Measurements from ENCODE around the gene CD8B. TPM values are rescaled to one million over a fixed set of nuclear protein-coding genes. Genes with fewer than 3 reads are reported as not detected.
A peak's percentile ranks its signal among the peaks of the same experiment; 100 is the strongest.
"Not testable (repeated sequence)": the region's sequence is repeated elsewhere in the genome, so short reads cannot be mapped to it uniquely, and the experiment has no call there.

CD8B gene
- total RNA-seq, 1 experiment from 2014 or later: not detected

DNA sequence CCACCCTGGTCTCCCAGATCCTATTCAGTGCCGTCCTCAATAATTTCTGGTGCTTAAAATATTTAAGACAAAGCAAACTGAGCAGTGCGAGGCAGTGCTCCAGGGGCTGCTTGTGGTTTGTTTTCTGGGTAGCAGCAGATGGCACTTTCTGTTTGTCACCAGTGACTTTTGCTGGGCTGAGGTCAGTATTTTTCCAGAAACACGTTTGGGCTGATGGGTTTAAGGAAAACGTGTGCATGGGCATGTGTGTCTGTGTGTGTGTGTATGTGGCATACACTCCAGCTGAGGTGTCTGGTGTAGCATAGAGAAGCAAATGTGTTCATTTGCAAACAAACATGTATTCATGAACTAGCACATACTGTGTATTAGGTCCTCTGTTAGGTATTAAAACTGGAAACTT is 10.1 kb downstream of the CD8B start:
- DNase-seq (ENCODE audit: low spot score); H3K9me3 ChIP-seq (ENCODE audit: low read depth, low read length, poor library complexity, severe bottlenecking); H3K36me3 ChIP-seq (ENCODE audit: insufficient read depth, low read length, poor library complexity, severe bottlenecking); BruUV-seq (replicated peaks); H3K27ac ChIP-seq (ENCODE audit: low read depth, low read length, poor library complexity, severe bottlenecking); H3K4me3 ChIP-seq (ENCODE audit: low read depth, low read length, poor library complexity, severe bottlenecking); POLR2A ChIA-PET (ENCODE audit: low non-redundant PET); H3K4me1 ChIP-seq (ENCODE audit: insufficient read depth, low read length, poor library complexity, severe bottlenecking); CTCF ChIA-PET; H3K27me3 ChIP-seq (replicated peaks; ENCODE audit: insufficient read depth, low read depth, low read length, poor library complexity); intact Hi-C loops (cut with micrococcal nuclease; ENCODE audit: unreplicated experiment): not testable (repeated sequence)

DNA sequence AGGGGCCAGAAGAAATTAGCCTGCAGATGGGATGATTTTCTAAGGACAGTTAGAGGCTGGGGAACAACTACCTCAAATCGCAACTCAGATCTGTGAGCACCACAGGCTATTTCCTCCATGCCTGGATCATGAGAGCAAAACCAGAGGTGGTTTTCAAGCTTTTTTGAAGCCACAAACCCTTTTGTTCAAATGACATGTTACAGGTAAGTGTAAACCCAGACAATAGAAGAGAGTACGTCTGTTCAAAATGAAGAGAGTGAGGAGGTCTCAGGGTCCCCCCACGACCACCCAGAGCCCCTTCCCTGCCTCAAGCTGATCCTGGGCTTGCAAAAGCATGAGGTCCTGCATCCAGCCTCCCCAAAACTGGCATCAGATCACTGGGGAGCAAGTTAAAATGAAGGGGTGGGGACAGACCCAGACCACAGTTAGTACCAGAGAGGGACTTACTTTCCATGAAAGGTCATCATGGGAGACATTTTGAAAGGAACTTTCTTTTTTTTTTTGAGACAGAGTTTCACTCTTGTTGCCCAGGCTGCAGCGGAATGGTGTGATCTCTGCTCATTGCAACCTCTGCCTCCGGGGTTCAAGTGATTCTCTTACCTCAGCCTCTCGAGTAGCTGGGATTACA is 19.0 kb downstream of the CD8B start:
- BruUV-seq (replicated peaks); intact Hi-C loops (cut with micrococcal nuclease; ENCODE audit: unreplicated experiment); POLR2A ChIA-PET (ENCODE audit: low non-redundant PET); H3K4me3 ChIP-seq (ENCODE audit: low read depth, low read length, poor library complexity, severe bottlenecking); H3K27me3 ChIP-seq (replicated peaks; ENCODE audit: insufficient read depth, low read depth, low read length, poor library complexity); H3K9me3 ChIP-seq (ENCODE audit: low read depth, low read length, poor library complexity, severe bottlenecking); CTCF ChIA-PET; H3K27ac ChIP-seq (ENCODE audit: low read depth, low read length, poor library complexity, severe bottlenecking); DNase-seq (ENCODE audit: low spot score); H3K4me1 ChIP-seq (ENCODE audit: insufficient read depth, low read length, poor library complexity, severe bottlenecking); H3K36me3 ChIP-seq (ENCODE audit: insufficient read depth, low read length, poor library complexity, severe bottlenecking): not testable (repeated sequence)

DNA sequence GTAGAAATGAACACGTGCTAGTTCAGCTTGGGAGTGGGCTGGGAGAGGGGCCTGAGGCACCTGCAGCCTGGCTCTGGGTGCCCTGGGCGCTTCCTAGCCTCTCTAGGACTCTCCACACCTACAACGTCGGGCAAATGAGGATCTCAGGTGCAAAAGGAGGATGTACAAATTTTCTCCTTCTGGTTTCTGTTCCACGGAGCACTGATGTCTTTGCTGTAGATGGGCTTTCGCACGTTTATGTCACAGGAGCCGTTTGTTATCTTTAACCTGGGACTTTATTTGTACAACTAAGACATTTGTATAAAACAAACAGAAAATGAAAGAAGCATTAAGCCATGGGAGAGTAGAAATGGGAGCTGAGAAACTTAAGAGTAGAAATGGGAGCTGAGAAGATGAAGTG is 20.4 kb downstream of the CD8B start:
- H3K4me3 ChIP-seq (ENCODE audit: low read depth, low read length, poor library complexity, severe bottlenecking); DNase-seq (ENCODE audit: low spot score); POLR2A ChIA-PET (ENCODE audit: low non-redundant PET); BruUV-seq (replicated peaks); H3K36me3 ChIP-seq (ENCODE audit: insufficient read depth, low read length, poor library complexity, severe bottlenecking); CTCF ChIA-PET; intact Hi-C loops (cut with micrococcal nuclease; ENCODE audit: unreplicated experiment); H3K4me1 ChIP-seq (ENCODE audit: insufficient read depth, low read length, poor library complexity, severe bottlenecking); H3K27ac ChIP-seq (ENCODE audit: low read depth, low read length, poor library complexity, severe bottlenecking); H3K27me3 ChIP-seq (replicated peaks; ENCODE audit: insufficient read depth, low read depth, low read length, poor library complexity); H3K9me3 ChIP-seq (ENCODE audit: low read depth, low read length, poor library complexity, severe bottlenecking): not testable (repeated sequence)

DNA sequence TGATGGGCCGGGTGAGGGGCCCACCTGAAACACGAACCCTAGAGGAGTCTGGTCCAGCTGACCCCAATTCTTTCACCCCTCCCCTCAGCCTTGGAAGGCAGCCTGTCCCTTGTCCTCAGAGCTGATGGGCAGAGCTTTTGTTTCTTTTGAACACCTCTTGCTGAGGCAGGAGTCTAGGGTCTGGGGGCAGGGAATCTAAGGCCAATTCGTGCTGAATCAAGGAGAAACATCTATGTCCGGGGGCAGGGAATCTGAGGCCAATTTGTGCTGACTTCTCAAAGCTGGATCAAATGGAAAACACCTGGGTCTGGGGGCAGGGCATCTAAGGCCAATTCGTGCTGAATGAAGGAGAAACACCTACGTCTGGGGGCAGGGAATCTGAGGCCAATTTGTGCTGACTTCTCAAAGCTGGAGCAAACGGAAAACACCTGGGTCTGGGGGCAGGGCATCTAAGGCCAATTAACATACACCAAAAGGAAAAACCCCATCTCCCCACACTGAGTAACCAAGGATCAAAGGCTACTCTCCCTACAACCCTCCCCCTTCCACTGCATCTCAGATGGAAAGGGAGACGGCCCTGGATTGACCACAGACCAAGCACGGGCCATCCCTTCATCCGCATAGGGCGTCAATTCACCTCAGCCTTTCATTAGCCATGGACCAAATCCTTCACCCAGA is 21.7 kb downstream of the CD8B start:
- BruUV-seq (replicated peaks); H3K27ac ChIP-seq (ENCODE audit: low read depth, low read length, poor library complexity, severe bottlenecking); DNase-seq (ENCODE audit: low spot score); intact Hi-C loops (cut with micrococcal nuclease; ENCODE audit: unreplicated experiment); H3K4me3 ChIP-seq (ENCODE audit: low read depth, low read length, poor library complexity, severe bottlenecking); POLR2A ChIA-PET (ENCODE audit: low non-redundant PET); H3K36me3 ChIP-seq (ENCODE audit: insufficient read depth, low read length, poor library complexity, severe bottlenecking); H3K4me1 ChIP-seq (ENCODE audit: insufficient read depth, low read length, poor library complexity, severe bottlenecking); H3K27me3 ChIP-seq (replicated peaks; ENCODE audit: insufficient read depth, low read depth, low read length, poor library complexity); CTCF ChIA-PET; H3K9me3 ChIP-seq (ENCODE audit: low read depth, low read length, poor library complexity, severe bottlenecking): not testable (repeated sequence)

DNA sequence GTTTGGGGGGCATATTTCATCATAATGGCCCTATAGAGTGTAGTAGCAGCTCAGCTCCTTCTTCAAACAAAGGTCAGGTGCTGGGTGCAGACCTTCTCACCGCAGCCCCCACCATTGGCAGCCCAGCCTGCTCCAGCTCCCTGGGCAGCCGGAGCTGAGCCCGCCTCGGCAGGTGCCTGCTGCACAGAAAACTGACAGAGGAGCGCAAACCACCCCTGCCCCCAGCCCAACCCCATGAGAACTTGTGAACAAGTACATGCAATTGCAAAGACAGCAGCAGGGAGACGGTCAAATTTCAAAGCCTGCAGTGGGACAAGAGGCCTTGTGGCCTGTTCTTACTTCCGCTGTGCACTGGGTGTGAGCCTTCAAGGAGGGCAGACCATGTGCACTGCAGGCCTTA is 22.2 kb downstream of the CD8B start:
- BruUV-seq (replicated peaks); H3K36me3 ChIP-seq (ENCODE audit: insufficient read depth, low read length, poor library complexity, severe bottlenecking); H3K4me1 ChIP-seq (ENCODE audit: insufficient read depth, low read length, poor library complexity, severe bottlenecking); intact Hi-C loops (cut with micrococcal nuclease; ENCODE audit: unreplicated experiment); POLR2A ChIA-PET (ENCODE audit: low non-redundant PET); H3K9me3 ChIP-seq (ENCODE audit: low read depth, low read length, poor library complexity, severe bottlenecking); H3K27ac ChIP-seq (ENCODE audit: low read depth, low read length, poor library complexity, severe bottlenecking); CTCF ChIA-PET; H3K27me3 ChIP-seq (replicated peaks; ENCODE audit: insufficient read depth, low read depth, low read length, poor library complexity); H3K4me3 ChIP-seq (ENCODE audit: low read depth, low read length, poor library complexity, severe bottlenecking); DNase-seq (ENCODE audit: low spot score): not testable (repeated sequence)

DNA sequence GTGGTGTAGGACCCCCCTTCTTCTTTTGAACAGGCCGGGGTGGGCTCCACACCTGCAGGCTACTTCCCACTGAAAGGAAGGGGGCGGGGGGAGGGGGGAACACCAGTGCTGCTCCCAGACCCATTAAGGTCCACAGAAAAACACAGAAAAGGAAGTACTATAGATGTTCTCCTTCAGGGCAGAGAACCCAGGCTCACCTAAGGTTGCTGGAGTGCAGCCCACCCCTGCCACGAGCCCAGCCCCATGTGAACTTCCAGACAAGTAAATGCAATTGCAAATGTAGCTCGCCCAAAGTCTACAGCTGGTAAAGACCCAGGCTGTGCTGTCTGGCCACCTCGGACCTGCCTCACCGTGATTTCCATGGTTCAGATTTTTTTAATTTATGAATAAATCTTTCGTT is 24.0 kb downstream of the CD8B start:
- H3K36me3 ChIP-seq (ENCODE audit: insufficient read depth, low read length, poor library complexity, severe bottlenecking); CTCF ChIA-PET; BruUV-seq (replicated peaks); H3K27ac ChIP-seq (ENCODE audit: low read depth, low read length, poor library complexity, severe bottlenecking); H3K9me3 ChIP-seq (ENCODE audit: low read depth, low read length, poor library complexity, severe bottlenecking); POLR2A ChIA-PET (ENCODE audit: low non-redundant PET); intact Hi-C loops (cut with micrococcal nuclease; ENCODE audit: unreplicated experiment); H3K27me3 ChIP-seq (replicated peaks; ENCODE audit: insufficient read depth, low read depth, low read length, poor library complexity); DNase-seq (ENCODE audit: low spot score); H3K4me3 ChIP-seq (ENCODE audit: low read depth, low read length, poor library complexity, severe bottlenecking); H3K4me1 ChIP-seq (ENCODE audit: insufficient read depth, low read length, poor library complexity, severe bottlenecking): not testable (repeated sequence)

DNA sequence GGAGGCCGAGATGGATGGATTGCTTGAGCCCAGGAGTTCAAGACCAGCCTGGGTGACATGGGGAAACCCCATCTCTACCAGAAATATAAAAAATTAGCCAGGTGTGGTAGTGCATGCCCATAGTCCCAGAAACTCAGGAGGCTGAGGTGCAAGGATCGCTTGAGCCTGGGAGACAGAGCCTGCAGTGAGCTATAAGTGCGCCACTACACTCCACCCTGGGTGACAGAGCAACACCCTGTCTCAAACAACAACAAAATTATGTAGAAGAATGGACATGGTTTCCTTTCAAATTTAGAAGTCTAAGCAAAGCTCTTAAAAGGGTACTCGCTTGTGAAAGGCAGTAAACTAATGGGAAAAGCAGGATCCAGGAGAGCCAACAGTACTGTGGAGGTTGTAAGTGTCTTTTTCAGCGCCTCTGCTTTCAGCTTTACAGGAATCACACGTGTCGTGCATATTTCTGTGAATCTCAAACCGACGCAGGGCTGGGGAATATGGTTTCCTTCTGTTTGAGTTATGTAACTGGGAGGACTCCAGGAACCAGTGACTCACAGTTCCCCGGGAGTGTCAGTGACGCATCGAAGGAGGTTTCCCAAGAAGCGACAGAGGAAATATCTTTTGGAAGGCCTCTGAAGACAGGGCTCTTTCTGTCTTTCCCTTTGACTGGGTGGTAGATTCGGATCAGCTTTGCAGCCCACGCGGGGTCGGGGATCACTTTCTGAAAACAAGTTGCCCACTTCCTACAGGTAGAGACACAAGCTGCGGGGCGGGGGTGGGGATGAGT is 24.6 kb downstream of the CD8B start:
- H3K4me1 ChIP-seq (ENCODE audit: insufficient read depth, low read length, poor library complexity, severe bottlenecking); H3K36me3 ChIP-seq (ENCODE audit: insufficient read depth, low read length, poor library complexity, severe bottlenecking); H3K27me3 ChIP-seq (replicated peaks; ENCODE audit: insufficient read depth, low read depth, low read length, poor library complexity); CTCF ChIA-PET; H3K9me3 ChIP-seq (ENCODE audit: low read depth, low read length, poor library complexity, severe bottlenecking); H3K27ac ChIP-seq (ENCODE audit: low read depth, low read length, poor library complexity, severe bottlenecking); H3K4me3 ChIP-seq (ENCODE audit: low read depth, low read length, poor library complexity, severe bottlenecking); BruUV-seq (replicated peaks); intact Hi-C loops (cut with micrococcal nuclease; ENCODE audit: unreplicated experiment); POLR2A ChIA-PET (ENCODE audit: low non-redundant PET): not testable (repeated sequence)
- DNase-seq (ENCODE audit: low spot score): peak; percentile 67
